MCF 10A (cell line): Measurements from ENCODE around the gene PALM. TPM values are rescaled to one million over a fixed set of nuclear protein-coding genes. Genes with fewer than 3 reads are reported as not detected.

ENCODE experiments used
- BruUV-seq: library from RNA; stranded (reverse); fragments of 400-500 nt; replicated peaks from 2 replicates; lab custom pipeline; 2021; lab: Mats Ljungman, UMichigan
- CTCF ChIA-PET: fragments of 300-600 bp; sonication (Branson Sonifier 250); formaldehyde crosslinking; extraction: SDS; loops from one replicate; lab custom pipeline; 2021; ENCODE audit warnings: antibody characterized with exemption, inconsistent platforms; lab: Yijun Ruan, JAX
- POLR2A ChIA-PET: fragments of 300-600, 350-650 bp; sonication (Branson Sonifier 250); formaldehyde crosslinking; extraction: SDS; loops from one replicate; lab custom pipeline; 2020; ENCODE audit warnings: antibody characterized with exemption, inconsistent platforms; lab: Yijun Ruan, JAX
- DNase-seq: peaks from one replicate; pipeline ENCODE4 v3.0.0-alpha.2; 2018; ENCODE audit not compliant: unreplicated experiment
- H3K27ac Mint-ChIP-seq: one replicate; pipeline ENCODE4 v1.8.0; 2022; ENCODE audit warnings: mild to moderate bottlenecking, low read depth, mixed read lengths; ENCODE audit not compliant: unreplicated experiment
- H3K27me3 Mint-ChIP-seq: one replicate; pipeline ENCODE4 v1.8.0; 2022; ENCODE audit warnings: mixed read lengths; ENCODE audit not compliant: insufficient read depth, unreplicated experiment
- H3K36me3 Mint-ChIP-seq: one replicate; pipeline ENCODE4 v1.8.0; 2022; ENCODE audit warnings: mild to moderate bottlenecking, moderate library complexity, mixed read lengths; ENCODE audit not compliant: insufficient read depth, unreplicated experiment
- H3K4me1 Mint-ChIP-seq: one replicate; pipeline ENCODE4 v1.8.0; 2022; ENCODE audit warnings: mixed read lengths; ENCODE audit not compliant: insufficient read depth, unreplicated experiment
- H3K4me3 Mint-ChIP-seq: one replicate; pipeline ENCODE4 v1.8.0; 2022; ENCODE audit warnings: mild to moderate bottlenecking, moderate library complexity, mixed read lengths; ENCODE audit not compliant: unreplicated experiment
- H3K9me3 Mint-ChIP-seq: one replicate; pipeline ENCODE4 v1.8.0; 2022; ENCODE audit warnings: mixed read lengths; ENCODE audit not compliant: unreplicated experiment
- CTCF ChIP-seq: fragments of 200-600 bp; IDR thresholded peaks from one replicate; pipeline ENCODE4 v1.8.0; 2022; ENCODE audit warnings: antibody characterized with exemption, mild to moderate bottlenecking; ENCODE audit not compliant: unreplicated experiment
- intact Hi-C: fragments of 100-400 bp; cut with micrococcal nuclease; formaldehyde crosslinking; loops from 2 replicates; pipeline ENCODE4 v1.14.1; 2022
- total RNA-seq: library from RNA; stranded (reverse); gene quantifications from 2 replicates; pipeline ENCODE4 v1.2.3, GENCODE V29; 2022

PALM gene
- total RNA-seq, 1 experiment from 2014 or later = 0.44 TPM

GRCh38 chr19:703651-704446 lies 4.9 kb upstream of the PALM start:
- ChIA-PET POLR2A (interaction anchor here (1.1 kb wide), 1 partner anchor 29 kb away, joined by 3 read pairs; no protein-coding TSS in a partner anchor), CTCF (interaction anchor here (0.6 to 0.8 kb wide), 4 partner anchors 30 to 1558 kb away, joined by 3 read pairs; no protein-coding TSS in a partner anchor)
- Mint-ChIP-seq H3K36me3 (no peaks in the 10 kb centered on the region), H3K27ac (no peak overlapping the region), H3K4me1 (no peaks in the 10 kb centered on the region), H3K4me3 (no peak overlapping the region), H3K27me3 (peaks cover 12% of the 10 kb centered on the region), H3K9me3 (no peaks in the 10 kb centered on the region)
- BruUV-seq = no TSS peak
- intact Hi-C loops = no loop called here
- DNase-seq = peak; percentile 63
- no peak for TF ChIP-seq CTCF

GRCh38 chr19:704447-704741 lies 4.3 kb upstream of the PALM start:
- no peaks in the 10 kb centered on the region for H3K9me3 Mint-ChIP-seq
- BruUV-seq = no TSS peak
- H3K27ac Mint-ChIP-seq = no peak overlapping the region
- POLR2A ChIA-PET = no interaction called here
- DNase-seq = no peak
- intact Hi-C loops = no loop called here
- CTCF ChIA-PET = interaction anchor here (0.6 to 0.8 kb wide), 3 partner anchors 30 to 1557 kb away, joined by 3 read pairs; no protein-coding TSS in a partner anchor
- no peak overlapping the region for H3K4me3 Mint-ChIP-seq
- no peak for TF ChIP-seq CTCF
- no peaks in the 10 kb centered on the region for H3K36me3 Mint-ChIP-seq
- no peaks in the 10 kb centered on the region for H3K4me1 Mint-ChIP-seq
- H3K27me3 Mint-ChIP-seq = peaks cover 12% of the 10 kb centered on the region

- Mint-ChIP-seq H3K4me3 (no peak overlapping the region), H3K27me3 (no peaks in the 10 kb centered on the region), H3K36me3 (no peaks in the 10 kb centered on the region), H3K9me3 (no peaks in the 10 kb centered on the region), H3K27ac (no peak overlapping the region), H3K4me1 (no peaks in the 10 kb centered on the region)
- TF ChIP-seq CTCF = no peak
- ChIA-PET POLR2A (interaction anchor here (1.2 kb wide), 1 partner anchor 46 kb away, joined by 3 read pairs; the partner anchor contains the start of gene RNF126), CTCF (no interaction called here)
- no TSS peak for BruUV-seq
- intact Hi-C loops = no loop called here
- DNase-seq = no peak
These were observed 645 bp downstream of the PALM start for GRCh38 chr19:709196-709964.

GRCh38 chr19:709965-710571 lies 1.3 kb downstream of the PALM start:
- intact Hi-C loops = no loop called here
- Mint-ChIP-seq H3K27ac (no peak overlapping the region), H3K36me3 (no peaks in the 10 kb centered on the region), H3K4me1 (no peaks in the 10 kb centered on the region), H3K27me3 (no peaks in the 10 kb centered on the region), H3K9me3 (peaks cover under 1% of the 10 kb centered on the region), H3K4me3 (no peak overlapping the region)
- TF ChIP-seq CTCF = no peak
- ChIA-PET CTCF (no interaction called here), POLR2A (interaction anchor here (1.2 kb wide), 1 partner anchor 47 kb away, joined by 3 read pairs; the partner anchor contains the start of gene RNF126)
- BruUV-seq = no TSS peak
- no peak for DNase-seq
